NCI-H2227 (cell line): ENCODE results near the gene TAL2.

Experiments
- DNase-seq: peaks from one replicate; lab custom pipeline; 2025; ENCODE audit not compliant: unreplicated experiment; lab: John Stamatoyannopoulos, UW

Gene TAL2

DNA sequence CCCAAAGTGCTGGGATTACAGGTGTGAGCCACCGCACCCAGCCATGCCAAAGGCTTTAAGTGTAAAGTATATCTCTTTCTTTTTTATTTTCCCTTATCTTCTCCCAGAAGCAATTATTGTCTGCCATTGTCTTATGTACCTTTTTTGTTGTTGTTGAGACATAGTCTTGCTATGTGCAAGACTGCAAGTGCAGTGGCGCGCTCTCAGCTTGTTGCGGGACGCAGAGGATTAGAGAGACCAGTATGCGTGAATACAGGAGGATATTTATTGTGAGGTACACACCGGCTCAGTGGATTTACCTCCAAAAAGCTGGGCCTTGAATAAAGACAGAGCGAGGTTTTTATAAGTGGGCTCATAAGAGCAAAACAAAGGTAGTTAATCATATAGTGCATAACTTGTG is 43.9 kb downstream of the TAL2 start:
- no peak for DNase-seq

DNA sequence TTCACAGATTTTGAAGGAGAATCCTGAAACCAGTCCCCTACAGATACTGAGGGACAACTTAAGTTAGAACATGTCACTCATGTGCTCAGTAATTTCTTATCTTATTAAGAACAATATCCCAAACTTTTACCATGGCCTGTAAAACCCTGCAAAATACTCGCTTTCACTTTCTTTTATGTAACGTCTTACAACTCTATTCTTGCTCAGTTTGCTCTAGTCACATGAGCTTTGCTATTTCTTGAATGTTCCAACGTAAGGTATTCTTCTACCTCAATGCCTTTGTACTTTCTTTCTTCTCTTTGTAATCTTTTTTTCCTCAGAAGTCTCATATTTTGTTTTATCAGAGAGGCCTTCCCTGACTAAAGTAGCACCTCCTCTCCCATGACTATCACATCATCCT is 46.1 kb downstream of the TAL2 start:
- no peak for DNase-seq

DNA sequence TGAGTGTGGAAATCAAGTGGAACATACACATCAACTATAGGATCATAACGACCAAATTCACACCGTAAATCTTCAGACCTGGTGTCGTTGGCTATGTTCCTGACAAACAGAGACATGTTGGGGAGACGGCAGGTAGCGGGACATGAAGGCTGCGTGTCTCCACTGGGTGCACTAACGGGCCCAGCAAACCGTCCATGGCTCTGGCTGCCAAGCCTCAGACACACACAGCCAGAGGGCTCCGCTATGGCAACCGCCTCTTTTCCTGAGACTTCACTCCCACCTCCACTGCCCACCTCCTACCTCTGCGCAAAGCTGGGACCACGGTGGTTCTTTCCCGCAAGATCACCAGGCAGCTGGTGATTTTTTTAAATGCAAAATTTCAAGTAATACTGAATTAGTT is 48.4 kb downstream of the TAL2 start:
- no peak for DNase-seq

DNA sequence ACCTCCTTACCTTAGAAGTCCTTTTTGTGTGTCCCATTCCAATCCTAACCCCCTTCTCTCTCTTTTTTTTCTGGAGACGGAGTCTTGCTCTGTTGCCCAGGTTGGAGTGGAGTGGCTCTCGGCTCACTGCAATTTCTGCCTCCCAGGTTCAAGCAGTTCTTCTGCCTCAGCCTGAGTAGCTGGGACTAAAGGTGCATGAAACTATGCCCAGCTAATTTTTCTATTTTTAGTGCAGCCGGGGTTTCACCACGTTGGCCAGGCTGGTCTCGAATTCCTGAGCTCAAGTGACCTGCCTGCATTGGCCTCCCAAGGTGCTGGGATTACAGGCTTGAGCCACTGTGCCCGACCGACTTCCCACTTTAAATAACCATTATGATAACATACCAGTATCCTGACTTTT is 49.6 kb downstream of the TAL2 start:
- DNase-seq = no peak

DNA sequence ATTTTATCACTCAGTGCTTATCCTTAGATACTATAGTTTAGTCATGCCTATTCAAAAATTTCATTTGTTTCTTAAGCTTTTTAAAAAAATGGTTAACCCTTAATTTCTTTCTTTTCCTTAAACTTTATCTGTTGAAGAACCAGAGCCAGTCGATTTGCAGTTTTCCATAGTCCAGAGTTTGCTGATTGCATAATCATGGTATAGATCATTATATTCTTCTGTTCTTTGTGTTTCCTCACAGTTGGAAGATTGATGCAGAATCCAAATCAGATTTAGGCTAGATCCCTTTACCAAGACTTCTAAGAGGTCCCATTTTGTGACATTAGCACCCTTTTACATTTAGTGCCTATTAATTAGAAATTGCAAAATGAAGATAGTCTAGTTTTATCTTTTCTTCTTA is 50.0 kb downstream of the TAL2 start:
- DNase-seq = no peak
